IMR-90 (cell line): ENCODE data around the gene MDM2. TPM values are rescaled to one million over a fixed set of nuclear protein-coding genes. Genes with fewer than 3 reads are reported as not detected.

Experiments used
- ATAC-seq: fragments of 200-7000 bp; cut with Tn5 transposase; 2 replicates; pipeline ENCODE4 v1.9.1; 2020; ENCODE audit warnings: low read depth, mild to moderate bottlenecking, moderate library complexity
- BruUV-seq: library from RNA; stranded (reverse); fragments of 400-500 nt; replicated peaks from 2 replicates; lab custom pipeline; 2021; lab: Mats Ljungman, UMichigan
- CTCF ChIA-PET: fragments of 300-600 bp; formaldehyde crosslinking; extraction: SDS; loops from one replicate; lab custom pipeline; 2021; ENCODE audit warnings: antibody characterized with exemption; lab: Yijun Ruan, JAX
- POLR2A ChIA-PET: fragments of 300-600 bp; sonication (Branson Sonifier 250); formaldehyde crosslinking; loops from one replicate; lab custom pipeline; 2022; ENCODE audit warnings: antibody characterized with exemption; ENCODE audit not compliant: unreplicated experiment; lab: Charles Lee
- DNase-seq: peaks from one replicate; pipeline ENCODE4 v3.0.0; 2013
- H2AFZ ChIP-seq: replicated peaks from 2 replicates; pipeline ENCODE3; 2013; ENCODE audit warnings: low read length, mild to moderate bottlenecking; ENCODE audit not compliant: poor library complexity
- H2AK5ac ChIP-seq: 2 replicates; pipeline ENCODE4 v1.6.1; 2013; ENCODE audit warnings: low read depth, low read length, inconsistent platforms
- H2AK9ac ChIP-seq: replicated peaks from 2 replicates; pipeline ENCODE3; 2013; ENCODE audit warnings: mild to moderate bottlenecking, low read depth, low read length, moderate library complexity; ENCODE audit not compliant: poor library complexity
- H2BK120ac ChIP-seq: 2 replicates; pipeline ENCODE4 v1.6.1; 2013; ENCODE audit warnings: low read depth, low read length, inconsistent platforms
- H2BK15ac ChIP-seq: 3 replicates; pipeline ENCODE4 v1.6.1; 2013; ENCODE audit warnings: low read depth, low read length, inconsistent platforms
- H2BK20ac ChIP-seq: 2 replicates; pipeline ENCODE4 v1.6.1; 2013; ENCODE audit warnings: low read depth, mild to moderate bottlenecking, inconsistent platforms, low read length, moderate library complexity
- H2BK5ac ChIP-seq: 2 replicates; pipeline ENCODE4 v1.6.1; 2013; ENCODE audit warnings: mild to moderate bottlenecking, low read depth, low read length, inconsistent platforms; ENCODE audit not compliant: poor library complexity, severe bottlenecking
- H3K14ac ChIP-seq: replicated peaks from 2 replicates; pipeline ENCODE4 v1.6.1; 2013; ENCODE audit warnings: low read depth, low read length, inconsistent platforms
- H3K18ac ChIP-seq: 2 replicates; pipeline ENCODE4 v1.6.1; 2013; ENCODE audit warnings: low read depth, low read length, control low read depth
- H3K23ac ChIP-seq: 2 replicates; pipeline ENCODE4 v1.6.1; 2013; ENCODE audit warnings: low read depth, low read length, inconsistent platforms
- H3K27ac ChIP-seq: 2 replicates; pipeline ENCODE4 v1.5.1; 2013; ENCODE audit warnings: mild to moderate bottlenecking, control low read depth, low read length; ENCODE audit not compliant: insufficient read depth
- H3K27me3 ChIP-seq: 2 replicates; pipeline ENCODE4 v1.6.1; 2013; ENCODE audit warnings: low read length; ENCODE audit not compliant: control insufficient read depth, insufficient read depth
- H3K36me3 ChIP-seq: 2 replicates; pipeline ENCODE4 v1.6.1; 2013; ENCODE audit warnings: low read length, mixed read lengths; ENCODE audit not compliant: control insufficient read depth, insufficient read depth
- H3K4ac ChIP-seq: 2 replicates; pipeline ENCODE4 v1.6.1; 2013; ENCODE audit warnings: low read depth, low read length, inconsistent platforms
- H3K4me1 ChIP-seq: 2 replicates; pipeline ENCODE4 v1.6.1; 2013; ENCODE audit warnings: low read length, mixed read lengths; ENCODE audit not compliant: control insufficient read depth, insufficient read depth
- H3K4me2 ChIP-seq: 2 replicates; pipeline ENCODE4 v1.6.1; 2013; ENCODE audit warnings: low read depth, mild to moderate bottlenecking, control low read depth, low read length, moderate library complexity
- H3K4me3 ChIP-seq: 2 replicates; pipeline ENCODE4 v1.5.1; 2013; ENCODE audit warnings: low read depth, mild to moderate bottlenecking, control low read depth, low read length, moderate library complexity; ENCODE audit not compliant: insufficient read depth
- H3K56ac ChIP-seq: 2 replicates; pipeline ENCODE4 v1.6.1; 2013; ENCODE audit warnings: low read length, inconsistent platforms; ENCODE audit not compliant: insufficient read depth; ENCODE audit errors: extremely low read depth
- H3K79me1 ChIP-seq, 2 experiments: 2 replicates each; pipeline ENCODE4 v1.6.1; 2013; ENCODE audit warnings: low read length in 2 of 2, inconsistent platforms in 1 of 2, low read depth in 1 of 2
- H3K9ac ChIP-seq: 2 replicates; pipeline ENCODE4 v1.6.1; 2013; ENCODE audit warnings: low read depth, low read length, control low read depth
- H3K9me1 ChIP-seq: 2 replicates; pipeline ENCODE4 v1.6.1; 2013; ENCODE audit warnings: low read length, inconsistent platforms; ENCODE audit not compliant: insufficient read depth
- H3K9me3 ChIP-seq: 2 replicates; pipeline ENCODE4 v1.6.1; 2013; ENCODE audit warnings: low read length; ENCODE audit not compliant: control insufficient read depth, insufficient read depth
- H4K20me1 ChIP-seq: 2 replicates; pipeline ENCODE4 v1.6.1; 2013; ENCODE audit warnings: low read length, inconsistent platforms; ENCODE audit not compliant: insufficient read depth
- H4K5ac ChIP-seq: 2 replicates; pipeline ENCODE4 v1.6.1; 2013; ENCODE audit warnings: mild to moderate bottlenecking, low read depth, low read length, control low read depth
- H4K8ac ChIP-seq, 2 experiments: 2 replicates each; pipeline ENCODE4 v1.6.1; 2013; ENCODE audit warnings: low read depth in 2 of 2, low read length in 2 of 2, control low read depth in 1 of 2, inconsistent platforms in 1 of 2
- H4K91ac ChIP-seq: 2 replicates; pipeline ENCODE4 v1.6.1; 2013; ENCODE audit warnings: low read depth, low read length, inconsistent platforms; ENCODE audit not compliant: insufficient read depth
- BHLHE40 ChIP-seq: fragments of 150-350 bp; IDR thresholded peaks from 2 replicates; pipeline ENCODE4 v1.6.1; 2016; ENCODE audit warnings: mild to moderate bottlenecking, low read depth, low read length
- CEBPB ChIP-seq: IDR thresholded peaks from 2 replicates; pipeline ENCODE4 v1.6.1; 2012; ENCODE audit warnings: low read depth, low read length, improper control_type of control experiment
- CHD1 ChIP-seq: IDR thresholded peaks from 2 replicates; pipeline ENCODE4 v1.6.1; 2012; ENCODE audit warnings: low read depth, low read length, improper control_type of control experiment
- FOS ChIP-seq: fragments of 150-350 bp; IDR thresholded peaks from 2 replicates; pipeline ENCODE4 v1.6.1; 2016; ENCODE audit warnings: low read depth, low read length
- MAFK ChIP-seq: IDR thresholded peaks from 2 replicates; pipeline ENCODE4 v1.6.1; 2012; ENCODE audit warnings: low read depth, low read length, improper control_type of control experiment
- MAZ ChIP-seq: IDR thresholded peaks from 2 replicates; pipeline ENCODE4 v1.6.1; 2012; ENCODE audit warnings: low read depth, mild to moderate bottlenecking, low read length, improper control_type of control experiment, moderate library complexity, borderline replicate concordance
- MXI1 ChIP-seq: IDR thresholded peaks from 2 replicates; pipeline ENCODE4 v1.6.1; 2012; ENCODE audit warnings: low read depth, mild to moderate bottlenecking, low read length, moderate library complexity, borderline replicate concordance
- NFE2L2 ChIP-seq: fragments of 150-350 bp; IDR thresholded peaks from 2 replicates; pipeline ENCODE4 v1.6.1; 2016; ENCODE audit warnings: low read depth, mild to moderate bottlenecking, low read length
- POLR2A ChIP-seq: IDR thresholded peaks from 2 replicates; pipeline ENCODE4 v1.6.1; 2012; ENCODE audit warnings: mild to moderate bottlenecking, low read depth, low read length
- RAD21 ChIP-seq: IDR thresholded peaks from 2 replicates; pipeline ENCODE4 v1.6.1; 2012; ENCODE audit warnings: low read length, improper control_type of control experiment
- RCOR1 ChIP-seq: IDR thresholded peaks from 2 replicates; pipeline ENCODE4 v1.6.1; 2012; ENCODE audit warnings: mild to moderate bottlenecking, low read length, improper control_type of control experiment; ENCODE audit not compliant: insufficient replicate concordance
- RFX5 ChIP-seq: IDR thresholded peaks from 2 replicates; pipeline ENCODE4 v1.8.0; 2012; ENCODE audit warnings: low read depth, mild to moderate bottlenecking, low read length, moderate library complexity
- SMC3 ChIP-seq: fragments of 150-350 bp; IDR thresholded peaks from 2 replicates; pipeline ENCODE4 v1.6.1; 2016; ENCODE audit warnings: low read depth, mild to moderate bottlenecking, antibody characterized with exemption, low read length, moderate library complexity
- WGBS, 2 experiments: methylation state at CpG; one replicate each; pipeline versions ENCODE4 v1.1.5 to v1.1.7; 2013; ENCODE audit warnings: missing lambda C conversion rate in 2 of 2; ENCODE audit not compliant: insufficient read length in 1 of 2; ENCODE audit errors: extremely low coverage in 2 of 2; 5-methylcytosine and 5-hydroxymethylcytosine counted together
- dilution Hi-C: fragments of 300-500 bp; cut with HindIII; formaldehyde crosslinking; loops from one replicate; pipeline ENCODE4 v1.14.3; 2018; ENCODE audit warnings: low sequenced_read_pairs; ENCODE audit not compliant: unreplicated experiment
- in situ Hi-C: fragments of 300-500 bp; cut with MboI; formaldehyde crosslinking; loops from 3 replicates; pipeline ENCODE4 v1.14.3; 2019; ENCODE audit warnings: low sequenced_read_pairs, inconsistent platforms, mixed read lengths
- intact Hi-C: fragments of 100-400 bp; cut with micrococcal nuclease; formaldehyde crosslinking; loops from 2 replicates; pipeline ENCODE4 v1.10.0; 2022
- polyA plus RNA-seq, 3 experiments: library from polyadenylated mRNA; depleted of rRNA; stranded (reverse); fragments of >200 nt; gene quantifications; 2 replicates each; pipeline ENCODE4 v1.2.3, GENCODE V29; 2012; ENCODE audit warnings: low replicate concordance in 1 of 3
- total RNA-seq: library from RNA; depleted of rRNA; stranded (reverse); fragments of >200 nt; gene quantifications from 2 replicates; pipeline ENCODE4 v1.2.3, GENCODE V29; 2012
- TF ChIP-seq, protein P1 (sequence below): fragments of 150-350 bp; IDR thresholded peaks from 2 replicates; pipeline ENCODE4 v1.6.1; 2017; ENCODE audit warnings: mild to moderate bottlenecking, antibody characterized with exemption, low read length, low read depth
- TF ChIP-seq, protein P2 (sequence below): conservative IDR thresholded peaks from 2 replicates; pipeline ENCODE4 v1.5.1; 2012; ENCODE audit warnings: mild to moderate bottlenecking, low read depth, low read length, improper control_type of control experiment

Gene MDM2
- total and polyA plus RNA-seq, 2 of the 4 experiments (the other 2 are of a cell fraction): 21.9 to 196 TPM

DNA sequence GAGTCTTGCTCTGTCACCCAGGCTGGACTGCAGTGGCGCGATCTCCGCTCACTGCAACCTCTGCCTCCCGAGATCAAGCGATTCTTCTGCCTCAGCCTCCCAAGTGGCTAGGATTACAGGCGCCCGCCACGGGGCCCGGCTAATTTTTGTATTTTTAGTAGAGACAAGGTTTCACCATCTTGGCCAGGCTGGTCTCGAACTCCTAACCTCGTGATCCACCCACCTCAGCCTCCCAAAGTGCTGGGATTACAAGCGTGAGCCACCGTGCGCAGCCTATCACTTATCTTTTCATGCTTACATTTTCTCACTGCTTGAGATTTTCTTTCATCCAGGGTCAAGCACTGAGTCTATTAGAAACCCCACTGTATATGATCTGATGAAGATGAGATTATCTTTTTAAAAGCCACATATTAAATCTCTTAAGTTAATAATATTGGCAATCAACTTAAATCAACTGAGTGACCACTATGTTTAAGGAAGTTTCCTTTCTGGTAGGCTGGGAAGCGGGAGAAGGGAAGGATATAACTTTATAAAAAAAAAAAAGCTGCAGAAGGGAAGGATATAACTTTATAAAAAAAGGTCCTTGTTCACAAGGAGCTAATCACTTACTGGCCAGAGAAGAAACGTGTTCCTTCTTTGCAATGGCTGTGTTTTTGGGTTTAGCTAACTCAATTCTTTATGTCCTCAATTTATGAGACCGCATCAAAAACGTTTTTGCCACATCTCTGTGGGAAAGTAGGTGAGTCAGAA is 1.3 kb upstream of the MDM2 start:
- Histone ChIP-seq H2BK20ac (no peak overlapping the region), H2AK5ac (no peak overlapping the region), H3K9me1 (no peaks in the 10 kb centered on the region; the same call in 1 of the 2 replicates), H3K4me1 (peaks cover 2% of the 10 kb centered on the region; the same call in 1 of the 2 replicates), H4K5ac (no peak overlapping the region), H2BK15ac (no peak overlapping the region; the same call in 2 of the 3 replicates), H3K36me3 (peaks cover 8% of the 10 kb centered on the region), H3K27ac (no peak overlapping the region), H3K4me3 (no peak overlapping the region), H2AFZ (no peak overlapping the region), H2AK9ac (no peak overlapping the region), H3K9ac (no peak overlapping the region), H4K20me1 (no peaks in the 10 kb centered on the region; the same call in none of the 2 replicates), H3K4ac (no peak overlapping the region), H4K8ac (peak overlapping the region; percentile 33 to 51; a peak in 2 of 4 replicates), H3K4me2 (no peak overlapping the region), H3K56ac (0 out of 2 replicates have a peak overlapping the region, but pooled peaks have one; percentile 67), H3K14ac (no peak overlapping the region), H3K18ac (no peak overlapping the region), H3K27me3 (no peaks in the 10 kb centered on the region), H3K79me1 (peaks cover 0 to 6% of the 10 kb centered on the region in 2 experiments; a peak in 1 of 4 replicates), H2BK5ac (no peak overlapping the region), H4K91ac (no peak overlapping the region), H3K9me3 (no peaks in the 10 kb centered on the region), H3K23ac (no peak overlapping the region), H2BK120ac (no peak overlapping the region; the same call in 1 of the 2 replicates)
- no TSS peak for BruUV-seq
- CTCF ChIA-PET: interaction anchor here (0.8 kb wide), 1 partner anchor 44 kb away, joined by 3 read pairs; no protein-coding TSS in a partner anchor
- ATAC-seq (no peak), DNase-seq (no peak)
- POLR2A ChIA-PET: no interaction called here
- in situ Hi-C loops (no loop called here), dilution Hi-C loops (no loop called here), intact Hi-C loops (loop anchor here (1.0 to 10.0 kb wide), 4 partner anchors 74 to 764 kb away; partner anchors contain the start of genes IL26 and MDM1)
- WGBS, 2 experiments: 100% methylated on average over 1 of the region's 18 CpGs; no CpG with 5 or more reads in 1 of the 2 experiments
- TF ChIP-seq CHD1: no peak
- no peak for TF ChIP-seq FOS
- no peak for TF ChIP-seq SMC3
- no peak for TF ChIP-seq MAFK
- no peak for TF ChIP-seq BHLHE40
- no peak for TF ChIP-seq CEBPB
- TF ChIP-seq, protein P1, sequence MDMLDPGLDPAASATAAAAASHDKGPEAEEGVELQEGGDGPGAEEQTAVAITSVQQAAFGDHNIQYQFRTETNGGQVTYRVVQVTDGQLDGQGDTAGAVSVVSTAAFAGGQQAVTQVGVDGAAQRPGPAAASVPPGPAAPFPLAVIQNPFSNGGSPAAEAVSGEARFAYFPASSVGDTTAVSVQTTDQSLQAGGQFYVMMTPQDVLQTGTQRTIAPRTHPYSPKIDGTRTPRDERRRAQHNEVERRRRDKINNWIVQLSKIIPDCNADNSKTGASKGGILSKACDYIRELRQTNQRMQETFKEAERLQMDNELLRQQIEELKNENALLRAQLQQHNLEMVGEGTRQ: no peak
- TF ChIP-seq RFX5: no peak
- TF ChIP-seq, protein P2, sequence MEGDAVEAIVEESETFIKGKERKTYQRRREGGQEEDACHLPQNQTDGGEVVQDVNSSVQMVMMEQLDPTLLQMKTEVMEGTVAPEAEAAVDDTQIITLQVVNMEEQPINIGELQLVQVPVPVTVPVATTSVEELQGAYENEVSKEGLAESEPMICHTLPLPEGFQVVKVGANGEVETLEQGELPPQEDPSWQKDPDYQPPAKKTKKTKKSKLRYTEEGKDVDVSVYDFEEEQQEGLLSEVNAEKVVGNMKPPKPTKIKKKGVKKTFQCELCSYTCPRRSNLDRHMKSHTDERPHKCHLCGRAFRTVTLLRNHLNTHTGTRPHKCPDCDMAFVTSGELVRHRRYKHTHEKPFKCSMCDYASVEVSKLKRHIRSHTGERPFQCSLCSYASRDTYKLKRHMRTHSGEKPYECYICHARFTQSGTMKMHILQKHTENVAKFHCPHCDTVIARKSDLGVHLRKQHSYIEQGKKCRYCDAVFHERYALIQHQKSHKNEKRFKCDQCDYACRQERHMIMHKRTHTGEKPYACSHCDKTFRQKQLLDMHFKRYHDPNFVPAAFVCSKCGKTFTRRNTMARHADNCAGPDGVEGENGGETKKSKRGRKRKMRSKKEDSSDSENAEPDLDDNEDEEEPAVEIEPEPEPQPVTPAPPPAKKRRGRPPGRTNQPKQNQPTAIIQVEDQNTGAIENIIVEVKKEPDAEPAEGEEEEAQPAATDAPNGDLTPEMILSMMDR: no peak
- no peak for TF ChIP-seq RAD21
- no peak for TF ChIP-seq POLR2A
- no peak for TF ChIP-seq MXI1
- no peak for TF ChIP-seq MAZ
- no peak for TF ChIP-seq RCOR1
- TF ChIP-seq NFE2L2: no peak
